GM12878 (cell line): ENCODE data around the gene HPD. TPM values are rescaled to one million over a fixed set of nuclear protein-coding genes. Genes with fewer than 3 reads are reported as not detected.

Experiments
- ATAC-seq: fragments of 200-7000 bp; cut with Tn5 transposase; 3 replicates; pipeline ENCODE4 v1.9.1; 2020; ENCODE audit warnings: mild to moderate bottlenecking, moderate library complexity
- BruUV-seq: library from RNA; stranded (reverse); fragments of 400-500 nt; replicated peaks from 2 replicates; lab custom pipeline; 2021; lab: Mats Ljungman, UMichigan
- CTCF ChIA-PET: fragments of 300-600 bp; sonication (Branson Sonifier 250); formaldehyde crosslinking; extraction: SDS; loops from one replicate; lab custom pipeline; 2021; ENCODE audit warnings: inconsistent platforms; lab: Yijun Ruan, JAX
- POLR2A ChIA-PET: fragments of 350-600 bp; formaldehyde crosslinking; extraction: SDS; loops from one replicate; lab custom pipeline; 2021; ENCODE audit warnings: inconsistent platforms; lab: Charles Lee
- RAD21 ChIA-PET: fragments of 300-600 bp; sonication (Branson Sonifier 250); formaldehyde crosslinking; loops from one replicate; lab custom pipeline; 2023; ENCODE audit warnings: antibody characterized with exemption; ENCODE audit not compliant: unreplicated experiment; lab: Charles Lee
- SMC1A ChIA-PET: fragments of 300-600 bp; sonication (Branson Sonifier 250); formaldehyde crosslinking; loops from one replicate; lab custom pipeline; 2023; ENCODE audit not compliant: unreplicated experiment, uncharacterized antibody; lab: Charles Lee
- DNase-seq: peaks from one replicate; pipeline ENCODE4 v3.0.0-alpha.2; 2011; ENCODE audit warnings: low read depth, low spot score
- FAIRE-seq: peaks from 3 replicates; lab custom pipeline; 2011; peaks lifted over from hg19 to GRCh38; lab: Jason Lieb, UNC
- H2AFZ ChIP-seq: 2 replicates; pipeline ENCODE4 v1.6.0; 2011; ENCODE audit warnings: low read depth, low read length, control low read depth; ENCODE audit not compliant: control insufficient read depth
- H3K27ac ChIP-seq: 2 replicates; pipeline ENCODE4 v1.5.1; 2011; ENCODE audit warnings: control low read depth; ENCODE audit not compliant: control insufficient read depth, insufficient read depth
- H3K27me3 ChIP-seq, 2 experiments: replicated peaks in 1 of 2; 2 replicates each; pipeline versions ENCODE4 v1.6.0 to v1.6.1; 2011; ENCODE audit warnings: low read length in 1 of 2; ENCODE audit not compliant: control insufficient read depth in 2 of 2, insufficient read depth in 2 of 2
- H3K36me3 ChIP-seq, 2 experiments: 2 replicates each; pipeline ENCODE4 v1.5.1; 2011; ENCODE audit warnings: low read length in 1 of 2; ENCODE audit not compliant: control insufficient read depth in 2 of 2, insufficient read depth in 2 of 2
- H3K4me1 ChIP-seq: 2 replicates; pipeline ENCODE4 v1.6.1; 2011; ENCODE audit warnings: mild to moderate bottlenecking, low read length, moderate library complexity, mixed read lengths; ENCODE audit not compliant: control insufficient read depth, insufficient read depth
- H3K4me2 ChIP-seq: 2 replicates; pipeline ENCODE4 v1.6.0; 2011; ENCODE audit warnings: control low read depth; ENCODE audit not compliant: control insufficient read depth, insufficient read depth
- H3K4me3 ChIP-seq: fragments of 200-600 bp; sonication (generic); 2 replicates; pipeline ENCODE4 v1.5.1; 2016
- H3K79me2 ChIP-seq: 2 replicates; pipeline ENCODE4 v1.6.0; 2011; ENCODE audit warnings: low read length; ENCODE audit not compliant: control insufficient read depth, insufficient read depth
- H3K9ac ChIP-seq: 2 replicates; pipeline ENCODE4 v1.8.0; 2011; ENCODE audit warnings: low read length, control low read depth, mixed read lengths; ENCODE audit not compliant: control insufficient read depth, insufficient read depth
- H3K9me3 ChIP-seq: replicated peaks from 3 replicates; pipeline ENCODE4 v1.5.1; 2011; ENCODE audit warnings: mild to moderate bottlenecking, low read length; ENCODE audit not compliant: control insufficient read depth, insufficient read depth
- H4K20me1 ChIP-seq: 2 replicates; pipeline ENCODE4 v1.6.0; 2011; ENCODE audit not compliant: control insufficient read depth, insufficient read depth
- BACH1 ChIP-seq: fragments of 450-650 bp; IDR thresholded peaks from 2 replicates; pipeline ENCODE4 v1.6.1; 2017; ENCODE audit warnings: mild to moderate bottlenecking, borderline replicate concordance
- CREM ChIP-seq: IDR thresholded peaks from 2 replicates; pipeline ENCODE4 v1.6.1; 2014; ENCODE audit warnings: antibody characterized with exemption, low read depth
- E4F1 ChIP-seq: fragments of 450-650 bp; IDR thresholded peaks from 2 replicates; pipeline ENCODE4 v1.6.1; 2018; ENCODE audit warnings: borderline replicate concordance, mild to moderate bottlenecking; ENCODE audit not compliant: partially characterized antibody
- EGR1 ChIP-seq, 2 experiments: IDR thresholded peaks; 1 replicate in 1 of 2; 2 replicates in 1 of 2; pipeline ENCODE4 v1.6.1; 2011 to 2012; ENCODE audit warnings: low read depth in 2 of 2, low read length in 2 of 2, borderline replicate concordance in 1 of 2, mild to moderate bottlenecking in 1 of 2, moderate library complexity in 1 of 2
- KLF5 ChIP-seq: fragments of 450-650 bp; IDR thresholded peaks from 2 replicates; pipeline ENCODE4 v1.6.1; 2014; ENCODE audit warnings: mild to moderate bottlenecking; ENCODE audit not compliant: partially characterized antibody
- MEF2B ChIP-seq: fragments of 450-650 bp; IDR thresholded peaks from 2 replicates; pipeline ENCODE4 v1.6.1; 2018; ENCODE audit warnings: mild to moderate bottlenecking, moderate library complexity; ENCODE audit not compliant: partially characterized antibody, poor library complexity, severe bottlenecking
- NKRF ChIP-seq: fragments of 450-650 bp; conservative IDR thresholded peaks from 2 replicates; pipeline ENCODE4 v1.6.1; 2017; ENCODE audit warnings: mild to moderate bottlenecking, moderate library complexity
- PKNOX1 ChIP-seq: fragments of 450-650 bp; IDR thresholded peaks from 2 replicates; pipeline ENCODE4 v1.6.1; 2016; ENCODE audit warnings: mild to moderate bottlenecking
- SIN3A ChIP-seq: IDR thresholded peaks from 2 replicates; pipeline ENCODE4 v1.6.1; 2012; ENCODE audit warnings: low read depth, low read length, improper control_type of control experiment
- SMAD5 ChIP-seq: IDR thresholded peaks from 2 replicates; pipeline ENCODE4 v1.6.1; 2016; ENCODE audit warnings: antibody characterized with exemption, low read depth
- ZNF207 ChIP-seq: fragments of 450-650 bp; IDR thresholded peaks from 2 replicates; pipeline ENCODE4 v1.6.1; 2014; ENCODE audit warnings: antibody characterized with exemption, mild to moderate bottlenecking, borderline replicate concordance
- ZNF687 ChIP-seq: fragments of 450-650 bp; IDR thresholded peaks from 2 replicates; pipeline ENCODE4 v1.6.1; 2017; ENCODE audit warnings: mild to moderate bottlenecking, moderate library complexity
- WGBS: methylation state at CpG from one replicate; pipeline ENCODE4 v1.1.6; 2016; ENCODE audit warnings: low lambda C conversion rate; ENCODE audit not compliant: insufficient replicate concordance, insufficient coverage; ENCODE audit errors: missing lambda C conversion rate; 5-methylcytosine and 5-hydroxymethylcytosine counted together
- in situ Hi-C: fragments of 300-500 bp; cut with MboI; formaldehyde crosslinking; loops from 9 replicates; pipeline ENCODE4 v1.14.3; 2018; ENCODE audit warnings: mixed read lengths
- intact Hi-C: fragments of 100-400 bp; cut with micrococcal nuclease; formaldehyde crosslinking; loops from one replicate; pipeline ENCODE4 v1.14.2; 2022; ENCODE audit not compliant: unreplicated experiment
- polyA plus RNA-seq, 11 experiments: library from polyadenylated mRNA; depleted of rRNA in 4 of 11; unstranded in 6 of 11; stranded (reverse) in 5 of 11; fragments of >200 nt; fragmentation: Nextera tagmentation in 4 of 11; fragmentation: Illumina TruSeq in 1 of 11; extraction: Ambion mirVana in 4 of 11; extraction: Trizol in 1 of 11; gene quantifications; 1 replicate in 1 of 11; 2 replicates in 10 of 11; pipeline versions ENCODE4 v1.2.1 to v1.2.3, GENCODE V29; 2011 to 2016; ENCODE audit warnings: inconsistent platforms in 2 of 11, missing spikeins in 2 of 11, low read depth in 1 of 11
- total RNA-seq, 4 experiments: library from RNA; depleted of rRNA in 3 of 4; stranded (reverse); fragments of >200 nt in 3 of 4; fragmentation: Illumina TruSeq in 1 of 4; extraction: Trizol in 1 of 4; gene quantifications; 2 replicates each; pipeline versions ENCODE4 v1.2.1 to v1.2.3, GENCODE V29; 2013 to 2021

The HPD gene
- total and polyA plus RNA-seq, 10 of the 15 experiments (the other 5 are each of a cell fraction or from before 2014, with no cell fraction given) = 0.04 to 0.69 (median 0.28) TPM; not detected in 7

GRCh38 chr12:121806009-121806545, 52.6 kb downstream of the HPD start:
- H3K4me1 ChIP-seq = peaks cover 16% of the 10 kb centered on the region
- BruUV-seq = no TSS peak
- no peaks in the 10 kb centered on the region for H3K27me3 ChIP-seq
- H3K36me3 ChIP-seq = peaks cover 6 to 16% of the 10 kb centered on the region in 2 experiments; a peak in 3 of 4 replicates
- ChIA-PET SMC1A (interaction anchor here (0.6 to 12.2 kb wide), 3 partner anchors 12 to 171 kb away, joined by 3 to 226 read pairs (median 4); partner anchors contain the start of gene RHOF), CTCF (interaction anchor here (1.0 to 13.6 kb wide), 5 partner anchors 9 to 34 kb away, joined by 3 to 565 read pairs (median 3); partner anchors contain the start of gene RHOF), RAD21 (interaction anchor here (0.6 to 13.1 kb wide), 5 partner anchors 11 to 1427 kb away, joined by 3 to 395 read pairs (median 4); partner anchors contain the start of genes MPHOSPH9, PSMD9 and RHOF), POLR2A (interaction anchor here (0.6 to 10.1 kb wide), 5 partner anchors 8 to 338 kb away, joined by 3 to 155 read pairs (median 6); partner anchors contain the start of gene RHOF)
- in situ Hi-C loops = no loop called here
- peak overlapping the region; percentile 99 for H3K4me3 ChIP-seq
- 0% methylated on average over 16 of the region's 16 CpGs for WGBS
- ATAC-seq (peak; percentile 7; the same call in 1 of the 3 replicates), DNase-seq (no peak), FAIRE-seq (no peak)
- intact Hi-C loops = no loop called here
- peak overlapping the region; percentile 48 for H3K27ac ChIP-seq
- no peaks in the 10 kb centered on the region for H3K9me3 ChIP-seq
- peak overlapping the region; percentile 17; the same call in 1 of the 2 replicates for H2AFZ ChIP-seq
- peak overlapping the region; percentile 100 for H3K9ac ChIP-seq
- H3K4me2 ChIP-seq = peak overlapping the region; percentile 100
- peaks cover 53% of the 10 kb centered on the region for H3K79me2 ChIP-seq
- peaks cover 5% of the 10 kb centered on the region; the same call in 1 of the 2 replicates for H4K20me1 ChIP-seq
- TF ChIP-seq CREM (no peak), SIN3A (peak; percentile 92), BACH1 (0 out of 2 replicates have a peak, but pooled peaks have one; percentile 4), KLF5 (no peak), NKRF (peak; percentile 91), SMAD5 (no peak), MEF2B (peak; percentile 63), EGR1 (IDR thresholded peaks at IDR 0.05; ENCODE audit: borderline replicate concordance in 1 of 2, low read depth in 2 of 2, low read length in 2 of 2) (peak in 1 of 2 experiments; percentile 32; a peak in 1 of 3 replicates), ZNF687 (no peak), PKNOX1 (no peak), E4F1 (no peak), ZNF207 (no peak)
